GM21619 (cell line): ENCODE measurements around the gene ACSF2.

ENCODE experiments used
- ATAC-seq: cut with Tn5 transposase; IDR thresholded peaks from one replicate; pipeline ENCODE4 v1.9.1; 2021; ENCODE audit not compliant: unreplicated experiment

Gene ACSF2

GRCh38 chr17:50495918-50496317, 69.9 kb downstream of the ACSF2 start:
- no peak for ATAC-seq

- ATAC-seq = no peak
Measured at GRCh38 chr17:50498021-50498874, 72.2 kb downstream of the ACSF2 start.

GRCh38 chr17:50499270-50499669, 73.3 kb downstream of the ACSF2 start:
- no peak for ATAC-seq

- no peak for ATAC-seq
Measured at GRCh38 chr17:50499721-50500120, 73.7 kb downstream of the ACSF2 start.

GRCh38 chr17:50501054-50501453, 75.0 kb downstream of the ACSF2 start:
- ATAC-seq = no peak

GRCh38 chr17:50502301-50502990, 76.4 kb downstream of the ACSF2 start:
- no peak for ATAC-seq

- ATAC-seq = no peak
Measured at GRCh38 chr17:50505591-50506130, 79.6 kb downstream of the ACSF2 start.

- ATAC-seq = no peak
Measured at GRCh38 chr17:50506298-50506697, 80.3 kb downstream of the ACSF2 start.

GRCh38 chr17:50507871-50508572, 82.0 kb downstream of the ACSF2 start, which contains the start of gene MYCBPAP:
Gene MYCBPAP, plus strand, starts transcription at chr17:50508439. Its CDS starts 236 bp downstream, at chr17:50508675.
- ATAC-seq = no peak

GRCh38 chr17:50508573-50509460, 82.8 kb downstream of the ACSF2 start:
- no peak for ATAC-seq

- peak; percentile 90 for ATAC-seq
Measured at GRCh38 chr17:50511058-50511457, 85.0 kb downstream of the ACSF2 start.

- no peak for ATAC-seq
Measured at GRCh38 chr17:50513495-50513894, 87.5 kb downstream of the ACSF2 start.

- ATAC-seq = no peak
Measured at GRCh38 chr17:50514388-50514787, 88.4 kb downstream of the ACSF2 start.

GRCh38 chr17:50514936-50515702, 89.1 kb downstream of the ACSF2 start:
- ATAC-seq = no peak

- no peak for ATAC-seq
Measured at GRCh38 chr17:50517011-50517410, 91.0 kb downstream of the ACSF2 start.

GRCh38 chr17:50517504-50518383, 91.7 kb downstream of the ACSF2 start:
- no peak for ATAC-seq

- ATAC-seq = no peak
Measured at GRCh38 chr17:50518384-50519023, 92.5 kb downstream of the ACSF2 start.
